Measurements from ENCODE around the gene ECPAS.

- TF ChIP-seq, protein P1, sequence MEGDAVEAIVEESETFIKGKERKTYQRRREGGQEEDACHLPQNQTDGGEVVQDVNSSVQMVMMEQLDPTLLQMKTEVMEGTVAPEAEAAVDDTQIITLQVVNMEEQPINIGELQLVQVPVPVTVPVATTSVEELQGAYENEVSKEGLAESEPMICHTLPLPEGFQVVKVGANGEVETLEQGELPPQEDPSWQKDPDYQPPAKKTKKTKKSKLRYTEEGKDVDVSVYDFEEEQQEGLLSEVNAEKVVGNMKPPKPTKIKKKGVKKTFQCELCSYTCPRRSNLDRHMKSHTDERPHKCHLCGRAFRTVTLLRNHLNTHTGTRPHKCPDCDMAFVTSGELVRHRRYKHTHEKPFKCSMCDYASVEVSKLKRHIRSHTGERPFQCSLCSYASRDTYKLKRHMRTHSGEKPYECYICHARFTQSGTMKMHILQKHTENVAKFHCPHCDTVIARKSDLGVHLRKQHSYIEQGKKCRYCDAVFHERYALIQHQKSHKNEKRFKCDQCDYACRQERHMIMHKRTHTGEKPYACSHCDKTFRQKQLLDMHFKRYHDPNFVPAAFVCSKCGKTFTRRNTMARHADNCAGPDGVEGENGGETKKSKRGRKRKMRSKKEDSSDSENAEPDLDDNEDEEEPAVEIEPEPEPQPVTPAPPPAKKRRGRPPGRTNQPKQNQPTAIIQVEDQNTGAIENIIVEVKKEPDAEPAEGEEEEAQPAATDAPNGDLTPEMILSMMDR (conservative IDR thresholded peaks at IDR 0.05): no peak
- TF ChIP-seq EZH2 (IDR thresholded peaks at IDR 0.05; ENCODE audit: low read depth): no peak
These were observed 47.6 kb downstream of the ECPAS start for GRCh38 chr9:111436571-111436970.

Data from PC-9 (cell line).